Femur (tissue), 1 donor: Measurements from ENCODE around the gene MAP1B.

Source experiments
- DNase-seq: peaks from one replicate; pipeline ENCODE4 v3.0.0-alpha.2; 2017

MAP1B gene

GRCh38 chr5:72231991-72232703 lies 124.9 kb downstream of the MAP1B start:
- no peak for DNase-seq

DNA sequence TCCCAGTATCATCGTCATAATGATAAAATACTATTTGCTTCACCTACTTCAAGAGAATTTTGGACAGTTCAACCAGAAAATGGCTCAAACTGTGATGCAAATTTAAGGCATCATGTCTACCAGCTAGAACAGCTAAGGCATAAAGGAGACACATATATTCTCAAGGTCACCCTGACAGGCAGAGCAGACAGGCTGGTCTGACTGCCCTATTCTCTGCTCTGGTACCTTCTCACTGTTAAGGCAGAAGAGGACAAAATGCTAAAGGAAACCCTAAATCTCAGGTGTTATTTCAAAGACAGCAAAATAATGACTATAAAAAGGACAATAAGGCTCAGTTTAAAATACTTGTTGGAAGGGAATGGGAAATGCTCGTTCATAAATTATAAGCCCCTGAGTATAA lies 125.6 kb downstream of the MAP1B start:
- no peak for DNase-seq

- DNase-seq, result no peak
These were observed 126.6 kb downstream of the MAP1B start for GRCh38 chr5:72233835-72234234.

DNA sequence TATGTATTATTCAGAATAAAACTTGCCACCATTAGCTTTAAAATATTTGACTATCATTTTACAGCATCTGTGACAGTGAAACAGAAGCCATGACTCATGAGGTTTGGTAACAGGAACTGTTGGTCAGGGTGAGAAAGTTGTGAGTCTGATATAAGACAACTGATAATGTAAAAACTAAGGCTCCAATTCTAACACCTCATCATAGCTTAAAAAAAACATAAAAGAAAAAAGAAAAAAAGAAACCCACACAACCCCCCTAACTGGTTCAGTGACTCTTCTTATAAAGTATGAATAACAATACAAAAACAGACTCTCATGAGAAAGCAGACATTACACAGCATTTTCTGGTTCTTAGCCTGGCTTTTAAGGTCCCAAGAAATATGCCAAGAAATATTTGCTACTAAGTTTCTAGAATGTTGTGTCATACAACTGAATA lies 127.0 kb downstream of the MAP1B start:
- no peak for DNase-seq

DNA sequence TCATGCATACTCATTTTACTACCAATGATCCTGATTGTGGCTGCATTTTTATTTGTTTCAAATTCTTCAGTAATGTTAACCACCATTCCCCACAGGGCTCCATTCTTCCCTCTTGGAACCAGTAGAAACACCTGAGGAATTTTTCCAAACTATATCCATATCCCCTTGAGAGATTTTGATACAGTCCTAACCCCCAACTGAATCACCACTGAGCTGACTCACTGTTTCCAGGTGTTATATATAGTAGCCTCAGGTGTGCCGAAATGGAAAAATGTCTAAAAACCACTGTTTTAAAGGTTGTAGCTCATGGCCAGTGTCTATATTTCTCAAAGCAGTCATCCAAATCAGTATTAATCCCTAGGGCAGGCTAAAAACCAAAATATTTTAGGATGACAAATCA lies 127.6 kb downstream of the MAP1B start:
- no peak for DNase-seq

DNA sequence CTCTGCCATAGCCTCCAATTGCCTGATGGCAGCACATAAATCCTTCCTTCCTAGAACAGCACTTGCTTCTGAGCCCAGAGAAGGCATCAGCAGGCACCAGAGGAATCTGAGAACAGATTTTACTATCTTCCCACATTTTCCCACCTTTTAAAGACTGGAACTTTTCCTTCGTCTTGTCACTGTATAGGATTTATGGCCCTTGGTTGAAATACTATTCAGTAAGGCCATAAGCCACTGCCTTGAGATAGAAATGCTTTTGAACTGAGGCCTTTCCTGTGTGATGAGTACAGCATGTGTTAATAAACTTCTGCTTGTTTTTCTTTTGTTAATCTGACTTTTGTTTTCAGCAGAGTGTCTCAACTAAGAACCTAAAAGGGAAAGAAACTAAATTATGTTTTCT lies 128.4 kb downstream of the MAP1B start:
- DNase-seq, result no peak

- DNase-seq, result no peak
These were observed 130.1 kb downstream of the MAP1B start for GRCh38 chr5:72237415-72237814.

GRCh38 chr5:72237879-72238278 lies 130.6 kb downstream of the MAP1B start:
- DNase-seq, result no peak

GRCh38 chr5:72238712-72239445 lies 131.6 kb downstream of the MAP1B start:
- no peak for DNase-seq

DNA sequence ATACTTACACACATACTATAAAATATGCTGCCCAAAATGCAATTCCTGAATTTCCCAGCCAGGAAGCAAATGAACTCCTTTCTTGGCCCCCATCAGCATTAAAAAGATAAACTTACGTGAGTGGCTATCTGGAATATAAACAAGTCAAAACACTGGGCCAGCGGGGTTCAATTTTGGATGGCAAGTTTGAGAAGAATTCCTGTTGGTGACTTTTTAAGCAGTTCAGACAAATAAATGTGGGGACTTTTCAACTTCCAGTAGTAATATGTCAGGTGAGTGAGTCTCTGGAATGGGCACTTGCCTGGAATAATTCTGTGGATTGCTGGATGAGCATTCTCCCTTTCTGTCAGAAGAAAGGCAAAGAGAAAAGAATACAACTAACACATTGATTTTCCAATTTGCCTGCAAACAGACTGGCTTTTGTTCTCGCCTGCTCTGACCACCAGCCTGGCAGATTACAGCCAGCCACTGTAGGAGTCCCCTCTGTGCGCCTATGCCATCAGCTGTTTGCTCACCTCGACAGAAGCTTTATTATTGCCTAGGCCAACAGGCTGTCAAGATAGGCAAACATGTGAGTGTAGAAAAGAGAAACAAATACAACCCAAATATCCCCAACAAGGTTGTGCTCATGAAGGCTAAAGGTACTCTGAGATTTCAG lies 134.2 kb downstream of the MAP1B start:
- no peak for DNase-seq

DNA sequence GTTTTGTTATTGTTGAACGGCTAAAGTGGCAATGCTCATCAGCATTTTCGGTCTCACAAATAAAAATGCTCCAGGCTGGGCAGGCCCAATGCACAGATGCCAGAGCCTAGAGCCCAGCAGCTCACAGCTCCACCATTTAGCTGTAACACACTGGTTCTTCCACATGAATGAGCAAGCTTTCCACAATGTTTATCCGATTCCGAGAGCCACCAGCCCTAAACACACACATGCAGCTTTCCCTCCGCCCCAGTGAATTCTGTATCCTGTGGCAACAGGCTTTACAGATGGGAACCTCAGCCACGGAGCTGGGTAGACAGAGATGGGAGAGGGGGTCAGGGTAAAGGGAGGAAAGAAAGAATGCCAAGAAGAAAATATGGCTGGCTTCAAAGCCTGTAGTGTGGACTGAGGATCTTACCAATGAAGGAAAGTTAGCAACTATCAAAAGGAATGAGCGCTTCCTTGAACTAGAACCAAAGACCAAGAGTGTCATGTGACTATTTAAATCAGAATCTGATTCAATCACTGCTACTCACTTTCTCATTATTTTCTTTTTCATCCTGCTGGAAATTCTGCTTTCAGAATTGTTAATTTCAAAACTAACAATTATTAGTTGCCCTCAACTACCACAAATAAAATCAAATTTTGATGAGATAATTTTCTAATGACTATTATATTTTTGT lies 135.7 kb downstream of the MAP1B start:
- DNase-seq, result no peak

DNA sequence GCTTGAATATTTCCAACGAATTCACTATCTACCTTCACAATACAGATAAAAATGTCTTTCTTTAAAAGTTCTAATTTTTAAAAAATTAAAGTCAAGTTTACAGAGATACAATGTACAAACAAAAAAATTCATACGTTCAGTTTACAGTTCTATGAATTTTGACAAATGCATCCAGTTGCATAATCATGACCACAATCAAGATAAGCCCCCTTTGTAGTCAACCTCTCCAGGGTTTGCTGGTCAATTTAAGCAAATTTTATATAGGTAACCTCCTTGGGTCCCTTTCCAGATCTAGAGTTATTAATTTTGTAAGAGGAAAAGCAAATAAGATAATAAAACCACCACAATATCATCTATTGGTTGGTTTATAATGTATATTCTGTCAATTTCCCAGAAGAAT lies 136.4 kb downstream of the MAP1B start:
- no peak for DNase-seq

DNA sequence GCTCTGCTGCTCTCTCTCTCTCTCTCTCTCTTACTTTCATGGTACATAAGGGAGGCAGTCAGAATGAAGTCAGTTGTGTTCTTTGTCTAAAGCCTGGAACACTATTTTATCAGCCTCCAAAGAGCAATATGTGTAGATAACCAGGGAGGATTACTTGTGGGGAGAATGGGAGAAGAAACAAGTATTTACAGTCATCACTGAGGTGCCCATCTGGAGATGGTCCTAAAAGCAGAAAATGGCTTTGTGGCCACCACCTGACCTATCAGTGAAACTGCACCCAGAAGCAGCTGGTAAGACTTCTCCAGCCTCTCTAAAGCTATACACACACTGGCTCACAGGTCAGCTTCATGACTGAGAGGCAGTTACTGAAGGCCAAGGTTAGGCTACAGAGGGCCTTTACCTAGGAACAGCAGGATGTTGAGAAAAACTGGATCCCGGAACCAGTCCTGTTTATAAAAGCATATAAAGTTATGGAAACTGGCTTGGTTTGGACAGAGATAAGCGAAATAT lies 137.6 kb downstream of the MAP1B start:
- DNase-seq, result no peak

GRCh38 chr5:72245546-72245945 lies 138.3 kb downstream of the MAP1B start:
- no peak for DNase-seq

GRCh38 chr5:72245951-72246532 lies 138.8 kb downstream of the MAP1B start:
- no peak for DNase-seq

DNA sequence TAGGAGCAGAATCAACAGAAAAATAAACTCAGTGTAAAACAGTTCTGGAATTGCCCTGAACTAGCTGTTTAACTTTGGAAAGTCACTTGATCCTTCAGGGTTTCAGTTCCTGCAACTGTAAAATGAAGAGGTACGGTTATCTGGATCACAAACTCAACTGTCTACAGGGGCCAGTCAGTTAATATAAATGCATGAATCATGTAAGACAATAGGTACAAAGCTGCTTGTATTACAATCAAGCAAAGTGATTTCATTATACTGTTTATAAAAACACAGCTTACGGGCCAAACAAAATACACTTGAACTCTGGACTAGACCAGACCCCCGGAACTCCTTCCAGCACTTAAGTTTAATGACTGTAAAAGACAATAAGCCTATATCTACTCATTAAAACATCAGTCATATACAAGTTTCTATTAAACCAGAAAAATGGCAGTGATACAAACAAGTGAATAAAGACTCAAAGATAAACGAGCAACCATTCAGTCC lies 139.7 kb downstream of the MAP1B start:
- DNase-seq, result no peak

DNA sequence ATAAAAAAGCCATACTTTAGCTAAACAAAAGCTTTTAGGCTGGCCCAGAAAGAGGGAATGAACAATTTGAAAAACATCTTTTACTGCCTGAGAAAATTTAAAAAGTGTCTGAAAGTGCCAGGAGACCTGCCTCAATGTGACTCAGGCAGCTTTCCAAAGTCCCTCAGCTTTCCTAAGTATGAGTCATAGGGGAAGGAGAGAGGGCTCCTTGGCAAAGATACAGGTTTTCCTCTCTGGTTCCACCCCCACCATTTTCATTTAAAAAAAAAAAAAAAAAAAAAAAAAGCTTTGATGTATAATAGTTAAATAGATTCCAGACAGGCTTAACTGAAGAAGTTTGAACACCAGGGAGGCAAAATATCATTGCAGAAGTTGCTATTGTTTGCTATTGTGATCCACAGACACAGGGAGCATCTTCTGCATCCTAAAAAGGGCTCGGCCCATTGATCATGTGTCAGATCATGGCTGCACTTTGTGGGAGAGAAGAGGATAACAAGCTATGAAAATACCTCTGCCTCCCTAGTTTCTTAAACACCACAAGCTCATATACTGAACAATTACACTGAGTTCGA lies 141.2 kb downstream of the MAP1B start:
- DNase-seq, result peak; percentile 39

DNA sequence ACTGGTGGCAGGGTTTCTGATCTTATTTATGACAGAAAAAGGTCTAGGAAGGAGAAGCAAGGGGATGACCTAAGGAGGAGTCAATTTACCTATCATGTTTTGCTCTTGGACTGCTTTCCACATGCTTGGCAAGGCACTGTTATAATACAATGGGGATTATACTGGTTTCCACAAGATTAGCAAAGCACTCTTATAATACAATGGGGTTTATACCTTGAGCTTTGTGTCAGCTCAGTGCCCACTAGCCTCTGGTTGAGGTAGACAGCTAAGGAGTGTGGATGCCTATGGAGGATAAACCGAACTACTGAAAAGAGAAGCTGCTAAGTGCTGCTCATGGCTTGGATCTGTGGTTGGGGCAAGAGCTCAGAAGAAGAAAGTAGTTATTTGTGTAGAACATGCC lies 144.1 kb downstream of the MAP1B start:
- no peak for DNase-seq

DNA sequence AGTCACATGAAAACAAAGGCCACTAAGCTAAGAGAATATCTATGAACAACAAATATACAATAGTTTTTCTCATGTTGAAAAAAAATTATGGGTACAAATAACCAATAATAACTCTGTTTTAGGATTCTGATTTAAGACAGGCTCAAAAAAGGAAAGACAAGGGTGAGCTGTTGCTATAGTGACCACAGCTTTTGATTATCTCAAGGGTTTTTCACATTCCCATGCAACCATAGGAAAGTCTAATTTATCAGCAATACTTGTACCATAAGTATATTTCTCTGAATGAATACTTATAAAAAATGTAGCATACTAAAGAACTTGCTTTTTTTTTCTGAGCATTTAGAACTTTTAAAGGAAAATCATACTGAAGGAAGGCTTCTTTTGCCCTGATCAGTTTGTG lies 144.7 kb downstream of the MAP1B start:
- DNase-seq, result no peak

GRCh38 chr5:72252574-72253155 lies 145.4 kb downstream of the MAP1B start:
- no peak for DNase-seq

DNA sequence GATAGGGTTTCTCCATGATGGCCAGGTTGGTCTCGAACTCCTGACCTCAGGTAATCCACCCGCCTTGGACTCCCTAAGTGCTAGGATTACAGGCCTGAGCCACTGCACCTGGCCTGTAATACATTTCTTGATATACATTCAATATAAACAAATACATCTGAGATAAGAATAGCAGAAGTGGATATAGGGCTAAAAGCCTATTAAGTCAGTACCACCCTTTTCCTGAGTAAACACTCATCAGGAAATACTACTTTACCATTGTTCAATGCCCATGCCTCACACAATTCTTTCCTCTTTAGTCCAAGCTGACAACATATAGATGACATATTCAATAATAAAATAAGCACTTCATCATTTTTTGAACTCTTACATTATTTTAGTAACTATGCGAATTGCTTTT lies 148.0 kb downstream of the MAP1B start:
- no peak for DNase-seq

DNA sequence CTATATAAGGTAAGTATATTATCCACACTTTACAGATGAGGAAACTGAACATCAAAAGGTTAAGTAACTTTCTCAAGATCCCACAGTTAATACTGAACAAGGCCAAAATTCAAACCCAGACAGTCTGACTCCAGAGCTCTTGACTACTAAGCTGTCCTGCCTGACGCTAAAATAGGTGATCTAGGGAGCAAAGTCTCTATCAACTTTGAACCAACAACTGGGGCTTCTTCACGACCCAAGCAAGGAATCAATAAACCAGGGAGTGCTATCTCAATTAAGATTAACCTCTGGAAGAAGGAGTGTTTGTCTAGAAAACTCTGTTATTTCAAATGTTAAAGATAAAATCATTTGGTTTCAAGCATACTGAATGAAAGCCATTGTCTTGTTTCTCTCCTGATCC lies 148.4 kb downstream of the MAP1B start:
- DNase-seq, result no peak
